K562 (cell line): Measurements from ENCODE around the gene DGCR6L.

Experiments used
- CBX8 ChIP-seq: fragments of 200-600 bp; sonication (generic); IDR thresholded peaks from 2 replicates; pipeline ENCODE4 v1.6.1; 2012; ENCODE audit warnings: borderline replicate concordance, mixed run types, low read depth, mild to moderate bottlenecking, moderate library complexity, mixed read lengths, low read length, control low read depth, inconsistent platforms; ENCODE audit not compliant: poor library complexity, severe bottlenecking; ENCODE audit errors: extremely low read depth
- EP300 ChIP-seq: IDR thresholded peaks from 2 replicates; pipeline ENCODE4 v1.6.1; 2012; ENCODE audit warnings: low read length, improper control_type of control experiment
- FOXM1 ChIP-seq, 2 experiments: fragments of 450-650 bp in 1 of 2; sonication (generic) in 1 of 2; formaldehyde crosslinking in 1 of 2; IDR thresholded peaks; 2 replicates each; pipeline versions ENCODE4 v1.6.1 to v1.9.0; 2017 to 2022; ENCODE audit warnings: low read depth in 2 of 2, mild to moderate bottlenecking in 2 of 2, missing genetic modification reagents in 1 of 2, moderate library complexity in 1 of 2
- NFYB ChIP-seq: IDR thresholded peaks from 2 replicates; pipeline ENCODE4 v1.6.1; 2011; ENCODE audit warnings: mild to moderate bottlenecking, moderate library complexity; ENCODE audit not compliant: insufficient read length; ENCODE audit errors: extremely low read depth
- POLR2A ChIP-seq: fragments of 450-650 bp; conservative IDR thresholded peaks from 2 replicates; pipeline ENCODE4 v1.6.1; 2016
- TF ChIP-seq, protein P1 (sequence below), 3 experiments: IDR thresholded peaks in 2 of 3; conservative IDR thresholded peaks in 1 of 3; 2 replicates each; pipeline ENCODE4 v1.5.1; 2011 to 2012; ENCODE audit warnings: low read length in 3 of 3, mild to moderate bottlenecking in 3 of 3, control low read depth in 2 of 3, improper control_type of control experiment in 1 of 3, inconsistent platforms in 1 of 3, low read depth in 1 of 3, mixed read lengths in 1 of 3, moderate library complexity in 1 of 3; ENCODE audit not compliant: insufficient read depth in 2 of 3
- TF ChIP-seq, protein P2 (sequence below), 2 experiments: IDR thresholded peaks; 2 replicates each; pipeline ENCODE4 v1.6.1; 2012; ENCODE audit warnings: improper control_type of control experiment in 2 of 2, low read depth in 2 of 2, low read length in 2 of 2, borderline replicate concordance in 1 of 2

DNA sequence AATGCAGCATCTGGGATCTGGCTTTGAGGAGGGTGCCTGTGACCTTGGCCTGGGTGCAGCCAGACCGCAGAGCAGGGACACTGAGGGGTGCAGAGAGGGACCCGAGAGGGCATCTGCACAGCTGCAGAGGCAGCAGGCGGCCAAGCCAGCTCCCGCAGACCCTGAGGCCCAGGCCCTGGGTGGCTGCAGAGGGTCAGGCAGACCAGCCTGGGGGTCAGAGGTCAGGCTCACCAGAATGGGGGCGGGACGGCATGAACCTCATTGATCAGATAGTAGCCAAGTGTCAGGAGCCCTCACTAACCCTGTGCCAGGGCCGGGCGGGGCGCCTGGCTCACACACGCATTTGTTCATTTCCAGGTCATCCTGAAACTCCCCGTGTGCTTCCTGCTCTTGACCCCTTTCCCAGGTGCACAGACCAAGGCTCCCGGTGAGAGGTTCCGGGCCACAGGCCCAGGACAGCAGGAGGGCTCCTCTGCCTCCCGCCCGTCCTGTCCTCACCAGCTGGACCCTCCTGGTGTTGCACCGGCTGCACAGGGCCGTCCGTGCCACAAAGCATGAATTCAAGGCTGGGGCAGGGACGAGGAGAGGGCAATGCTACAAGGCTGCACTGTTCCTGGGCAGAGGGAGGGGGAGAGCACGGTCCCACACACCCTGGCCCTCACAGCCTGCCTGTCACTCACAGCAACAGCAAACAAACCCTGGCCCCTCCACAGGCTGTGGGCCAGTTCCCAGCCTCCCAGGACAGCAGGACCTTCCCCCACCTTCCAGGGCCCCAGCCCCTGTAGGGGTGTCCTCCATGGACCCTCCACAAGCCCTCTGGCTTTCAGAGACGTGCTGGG is 55.0 kb downstream of the DGCR6L start:
- TF ChIP-seq NFYB, result no peak
- TF ChIP-seq, protein P1, sequence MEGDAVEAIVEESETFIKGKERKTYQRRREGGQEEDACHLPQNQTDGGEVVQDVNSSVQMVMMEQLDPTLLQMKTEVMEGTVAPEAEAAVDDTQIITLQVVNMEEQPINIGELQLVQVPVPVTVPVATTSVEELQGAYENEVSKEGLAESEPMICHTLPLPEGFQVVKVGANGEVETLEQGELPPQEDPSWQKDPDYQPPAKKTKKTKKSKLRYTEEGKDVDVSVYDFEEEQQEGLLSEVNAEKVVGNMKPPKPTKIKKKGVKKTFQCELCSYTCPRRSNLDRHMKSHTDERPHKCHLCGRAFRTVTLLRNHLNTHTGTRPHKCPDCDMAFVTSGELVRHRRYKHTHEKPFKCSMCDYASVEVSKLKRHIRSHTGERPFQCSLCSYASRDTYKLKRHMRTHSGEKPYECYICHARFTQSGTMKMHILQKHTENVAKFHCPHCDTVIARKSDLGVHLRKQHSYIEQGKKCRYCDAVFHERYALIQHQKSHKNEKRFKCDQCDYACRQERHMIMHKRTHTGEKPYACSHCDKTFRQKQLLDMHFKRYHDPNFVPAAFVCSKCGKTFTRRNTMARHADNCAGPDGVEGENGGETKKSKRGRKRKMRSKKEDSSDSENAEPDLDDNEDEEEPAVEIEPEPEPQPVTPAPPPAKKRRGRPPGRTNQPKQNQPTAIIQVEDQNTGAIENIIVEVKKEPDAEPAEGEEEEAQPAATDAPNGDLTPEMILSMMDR (IDR thresholded peaks at IDR 0.05 in 2 of 3, conservative IDR thresholded peaks at IDR 0.05 in 1 of 3; ENCODE audit: insufficient read depth in 2 of 3, low read depth in 1 of 3, low read length in 3 of 3), result no peak
- no peak for TF ChIP-seq FOXM1 (IDR thresholded peaks at IDR 0.05; ENCODE audit: low read depth)
- no peak for TF ChIP-seq FOXM1 (CRISPR knock-in tag; IDR thresholded peaks at IDR 0.05; ENCODE audit: low read depth)
- no peak for TF ChIP-seq POLR2A
- no peak for TF ChIP-seq EP300
- TF ChIP-seq, protein P2, sequence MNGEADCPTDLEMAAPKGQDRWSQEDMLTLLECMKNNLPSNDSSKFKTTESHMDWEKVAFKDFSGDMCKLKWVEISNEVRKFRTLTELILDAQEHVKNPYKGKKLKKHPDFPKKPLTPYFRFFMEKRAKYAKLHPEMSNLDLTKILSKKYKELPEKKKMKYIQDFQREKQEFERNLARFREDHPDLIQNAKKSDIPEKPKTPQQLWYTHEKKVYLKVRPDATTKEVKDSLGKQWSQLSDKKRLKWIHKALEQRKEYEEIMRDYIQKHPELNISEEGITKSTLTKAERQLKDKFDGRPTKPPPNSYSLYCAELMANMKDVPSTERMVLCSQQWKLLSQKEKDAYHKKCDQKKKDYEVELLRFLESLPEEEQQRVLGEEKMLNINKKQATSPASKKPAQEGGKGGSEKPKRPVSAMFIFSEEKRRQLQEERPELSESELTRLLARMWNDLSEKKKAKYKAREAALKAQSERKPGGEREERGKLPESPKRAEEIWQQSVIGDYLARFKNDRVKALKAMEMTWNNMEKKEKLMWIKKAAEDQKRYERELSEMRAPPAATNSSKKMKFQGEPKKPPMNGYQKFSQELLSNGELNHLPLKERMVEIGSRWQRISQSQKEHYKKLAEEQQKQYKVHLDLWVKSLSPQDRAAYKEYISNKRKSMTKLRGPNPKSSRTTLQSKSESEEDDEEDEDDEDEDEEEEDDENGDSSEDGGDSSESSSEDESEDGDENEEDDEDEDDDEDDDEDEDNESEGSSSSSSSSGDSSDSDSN (IDR thresholded peaks at IDR 0.05; ENCODE audit: borderline replicate concordance in 1 of 2, low read depth in 2 of 2, low read length in 2 of 2), result 0 out of 4 replicates have a peak, but pooled peaks of 1 of the 2 experiments have one; percentile 23
- TF ChIP-seq CBX8, result no peak
